GM19193 (cell line): Measurements from ENCODE around the gene PON2.

Experiments used
- POLR2A ChIP-seq: IDR thresholded peaks from 4 replicates; pipeline ENCODE4 v1.6.1; 2011; ENCODE audit not compliant: insufficient read depth, insufficient read length; ENCODE audit errors: extremely low read depth

The PON2 gene

DNA sequence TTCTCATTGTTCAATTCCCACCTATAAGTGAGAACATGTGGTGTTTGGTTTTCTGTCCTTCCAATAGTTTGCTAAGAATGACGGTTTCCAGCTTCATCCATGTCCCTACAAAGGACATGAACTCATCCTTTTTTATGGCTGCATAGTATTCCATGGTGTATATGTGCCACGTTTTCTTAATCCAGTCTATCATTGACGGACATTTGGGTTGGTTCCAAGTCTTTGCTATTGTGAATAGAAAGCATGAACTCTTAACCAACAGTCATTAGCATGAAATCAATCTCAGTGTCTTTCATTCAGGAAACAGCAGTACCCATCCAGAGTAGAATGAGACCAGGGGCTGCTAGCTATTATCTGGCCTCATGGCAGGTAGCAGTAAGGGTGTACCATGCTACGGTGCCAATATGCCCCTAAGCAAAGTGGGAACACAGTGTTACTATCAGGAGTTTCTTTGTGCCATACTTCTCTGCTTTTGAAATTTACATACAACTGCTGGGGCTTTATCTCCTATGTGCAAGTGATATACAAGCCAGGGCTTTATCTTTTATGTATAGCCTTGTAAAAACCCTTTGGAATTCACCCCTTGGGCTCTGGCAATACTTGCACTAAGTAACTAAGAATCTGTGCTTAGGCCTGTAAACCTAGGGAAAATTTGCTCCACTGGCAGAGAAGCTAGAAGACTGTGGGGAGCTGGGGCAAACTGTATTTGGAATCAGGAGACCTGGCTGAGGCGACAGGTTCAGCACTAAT is 5.4 kb downstream of the PON2 start:
- no peak for TF ChIP-seq POLR2A

DNA sequence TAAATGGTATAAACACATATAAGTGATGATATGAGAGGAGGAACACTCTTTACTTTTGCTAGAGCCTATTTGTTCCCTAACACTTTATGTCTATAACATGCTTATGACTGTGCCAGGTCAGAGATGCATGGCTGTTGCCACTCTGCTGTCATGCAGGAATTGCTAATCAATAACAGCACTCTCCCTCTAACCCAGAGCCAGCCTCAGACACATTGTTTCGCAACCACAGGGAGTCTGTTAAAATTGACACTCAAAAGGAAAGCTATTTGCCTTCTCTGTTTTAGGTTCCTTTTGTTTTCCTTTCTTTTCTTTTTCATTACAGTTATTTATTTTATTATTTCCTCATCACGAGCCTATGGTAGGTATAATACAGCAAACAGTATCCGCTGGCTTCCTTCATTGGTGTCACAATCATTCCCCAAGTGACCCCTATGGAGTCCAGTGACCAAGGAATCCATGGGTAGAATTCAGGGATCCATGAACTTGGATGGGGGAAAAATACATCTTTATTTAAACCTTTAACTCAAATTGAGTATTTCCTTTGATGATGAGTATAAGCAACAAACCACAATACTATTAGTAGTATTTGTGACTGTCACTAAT is 6.8 kb downstream of the PON2 start:
- TF ChIP-seq POLR2A = no peak

DNA sequence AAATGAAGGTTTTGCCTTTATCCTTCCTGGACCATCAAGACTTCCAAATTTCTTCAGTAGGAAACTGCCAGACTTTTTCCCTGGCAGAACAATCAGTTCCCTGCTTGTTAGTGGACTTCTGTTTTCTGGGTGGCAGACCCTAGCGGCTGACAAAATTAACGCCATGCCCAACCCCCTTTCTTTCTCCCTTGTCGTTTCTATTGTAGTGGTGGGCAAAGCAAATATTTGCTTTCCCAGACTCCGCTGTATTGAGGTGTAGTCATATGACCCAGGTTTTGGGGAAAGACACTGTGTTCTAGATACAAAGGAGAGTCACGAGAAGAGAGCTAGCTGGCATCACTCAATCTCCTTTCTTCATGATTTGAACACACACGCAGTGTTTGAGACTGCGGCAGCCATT is 7.7 kb downstream of the PON2 start:
- TF ChIP-seq POLR2A = no peak

DNA sequence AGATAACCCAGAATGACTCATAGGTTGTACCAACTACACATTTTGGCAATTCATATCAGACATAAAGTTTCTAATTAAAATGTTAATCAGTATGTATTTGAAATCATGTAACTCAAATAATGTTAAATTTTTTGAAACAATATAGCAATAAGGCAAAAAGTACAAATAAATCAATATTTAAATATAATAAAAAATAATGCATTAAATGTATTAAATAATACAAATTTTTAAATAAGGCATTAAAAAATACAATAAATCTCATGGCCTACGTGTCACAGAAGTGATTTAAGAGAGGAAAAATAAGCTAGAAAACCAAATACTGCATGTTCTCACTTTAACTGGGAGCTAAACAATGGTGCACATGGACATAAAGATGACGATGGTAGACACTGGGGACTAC is 9.1 kb downstream of the PON2 start:
- no peak for TF ChIP-seq POLR2A

DNA sequence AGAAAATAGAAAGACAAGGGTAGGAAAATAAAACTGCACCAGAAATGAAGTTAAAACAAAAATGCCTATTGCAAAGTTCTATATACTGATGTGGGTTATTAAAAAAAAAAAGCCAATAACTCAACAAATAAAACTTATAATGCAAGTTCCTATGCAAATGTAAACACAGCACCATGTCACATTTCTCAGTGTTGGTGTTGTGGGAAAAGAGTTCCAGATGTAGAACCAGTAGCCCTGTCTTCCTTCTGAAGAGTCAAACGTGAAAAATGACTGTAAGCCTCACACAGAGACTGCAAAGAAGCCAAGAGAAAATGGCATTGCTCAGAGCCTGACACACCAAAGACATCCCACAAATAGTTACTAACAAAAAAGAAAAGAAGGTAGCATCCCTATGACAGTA is 10.1 kb downstream of the PON2 start:
- TF ChIP-seq POLR2A = no peak

DNA sequence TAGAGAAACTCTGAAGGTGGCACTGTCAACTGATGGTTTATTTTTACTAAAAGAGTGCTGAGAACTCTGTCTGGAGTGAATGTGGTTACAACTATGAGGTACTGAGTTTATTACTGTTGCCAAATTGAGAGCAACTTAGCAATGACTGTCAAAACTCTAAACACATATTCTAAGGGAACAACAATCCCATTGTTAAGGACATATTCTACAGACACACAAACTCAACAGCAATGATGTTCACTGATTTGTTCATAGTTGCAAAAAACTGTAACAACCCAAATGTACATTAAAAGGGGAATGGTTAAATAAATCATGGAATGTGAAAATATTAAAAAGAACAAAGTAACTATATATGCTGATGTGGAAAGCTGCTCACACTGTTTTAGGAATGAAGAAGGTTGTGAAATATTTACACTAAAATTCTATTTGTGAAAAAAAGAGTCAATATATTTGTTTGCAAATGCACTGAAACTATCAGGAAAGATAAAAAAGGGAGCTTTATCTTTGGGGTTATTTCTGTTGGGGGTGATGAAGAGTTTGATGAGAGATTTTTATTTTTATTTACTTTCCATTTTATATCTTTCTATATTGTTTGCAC is 12.9 kb downstream of the PON2 start:
- TF ChIP-seq POLR2A = no peak

DNA sequence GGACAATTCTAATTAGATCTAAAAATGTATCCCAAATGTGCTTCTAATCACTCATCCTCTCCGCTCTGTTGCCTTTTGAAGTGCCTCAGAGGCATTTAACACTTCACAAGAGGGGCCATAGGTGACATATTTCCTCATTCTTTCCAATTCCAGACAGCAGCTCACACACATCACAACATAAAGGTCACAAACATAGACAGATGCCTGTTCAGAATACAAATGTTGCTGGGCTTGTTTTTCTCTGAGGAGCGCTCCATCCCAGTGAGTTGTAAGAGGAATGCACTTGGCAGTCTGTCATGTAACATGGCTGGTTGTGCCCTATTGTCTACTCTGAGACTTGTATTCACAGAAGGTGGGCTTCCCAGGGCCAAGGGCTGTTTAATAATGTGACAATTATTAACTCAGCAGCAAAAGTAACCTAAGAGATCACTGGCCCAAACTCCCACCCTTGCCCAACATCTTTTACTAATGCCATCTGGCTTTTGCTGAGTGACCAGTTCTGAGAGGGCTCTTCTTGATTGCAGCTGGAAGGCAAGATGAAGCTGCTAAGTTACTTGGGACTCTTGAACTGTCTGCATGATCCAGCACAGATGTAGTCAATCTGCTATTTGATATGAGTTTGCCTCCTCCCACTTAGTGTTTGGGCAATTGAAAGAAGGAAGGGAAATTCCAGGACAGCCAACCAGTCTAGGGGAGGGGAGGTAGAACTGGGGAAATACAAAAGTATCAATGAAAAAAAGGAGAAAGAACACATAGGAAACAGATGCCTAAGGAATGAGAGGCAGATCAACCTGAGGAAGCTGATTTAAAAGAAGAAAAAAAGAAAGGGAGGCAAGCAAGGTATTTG is 13.6 kb downstream of the PON2 start:
- no peak for TF ChIP-seq POLR2A

- TF ChIP-seq POLR2A = no peak
Measured at GRCh38 chr7:95412075-95412474, 22.8 kb downstream of the PON2 start.

DNA sequence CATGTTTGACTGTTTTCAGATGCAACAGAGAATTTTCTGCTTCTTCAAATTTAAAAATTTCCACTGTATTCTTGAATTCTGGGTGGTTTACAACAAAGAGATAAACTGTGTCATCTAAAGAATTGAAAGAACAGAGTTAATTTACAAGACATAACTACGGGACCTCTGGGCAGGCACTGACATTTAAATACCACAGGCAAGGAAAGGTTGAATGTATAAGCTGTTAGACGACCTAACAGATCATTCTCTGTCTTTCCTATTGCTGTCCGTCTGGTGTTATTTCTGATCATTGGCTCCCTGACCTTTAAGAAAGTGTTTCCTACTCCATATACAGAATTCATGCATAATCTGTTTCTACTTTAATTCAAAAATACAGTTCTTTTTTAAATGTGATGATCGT is 23.2 kb downstream of the PON2 start:
- TF ChIP-seq POLR2A = no peak

- TF ChIP-seq POLR2A = no peak
Measured at GRCh38 chr7:95411036-95411435, 23.8 kb downstream of the PON2 start.

DNA sequence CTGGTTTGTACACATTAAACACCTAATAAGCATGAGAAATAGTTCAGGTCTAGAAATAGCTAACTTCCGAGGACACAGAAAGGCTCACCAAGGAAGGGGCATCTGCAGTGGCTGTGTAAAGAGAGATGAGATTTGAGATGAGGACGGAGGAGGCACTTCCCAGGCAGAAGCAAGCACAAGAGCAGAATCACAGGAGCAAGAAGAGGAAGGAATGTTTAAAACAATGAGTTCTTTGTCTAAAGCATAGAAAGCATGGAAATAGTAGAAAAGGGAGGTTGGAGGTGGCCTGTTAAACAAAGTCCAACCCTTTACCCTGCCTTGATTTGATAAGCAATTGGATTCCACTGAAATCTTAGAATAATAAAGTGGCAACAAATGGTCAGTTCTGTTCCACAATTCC is 27.1 kb downstream of the PON2 start:
- no peak for TF ChIP-seq POLR2A

DNA sequence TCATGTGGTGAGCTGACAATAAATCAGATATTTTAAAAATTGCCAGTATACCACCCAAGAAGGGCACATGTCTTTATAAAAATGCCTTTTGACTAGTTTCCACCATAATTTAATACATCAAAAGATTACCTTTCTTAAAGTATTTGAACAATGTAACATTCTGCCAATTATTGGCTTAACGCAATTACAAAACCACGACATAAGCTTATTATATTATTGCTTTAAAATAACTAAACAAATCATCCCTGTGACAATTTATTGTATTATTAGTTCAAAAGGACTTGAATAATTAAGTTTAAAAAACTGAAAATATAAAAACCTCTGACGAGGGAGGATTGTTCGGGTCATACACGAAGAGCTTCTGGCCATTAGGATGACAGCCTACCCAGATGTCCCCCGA is 29.0 kb downstream of the PON2 start:
- TF ChIP-seq POLR2A = no peak

GRCh38 chr7:95405208-95405607 is 29.6 kb downstream of the PON2 start:
- TF ChIP-seq POLR2A = no peak

- no peak for TF ChIP-seq POLR2A
Measured at GRCh38 chr7:95404316-95404865, 30.4 kb downstream of the PON2 start.
